GM19397 (cell line): Measurements from ENCODE around the gene TARS2.

Source experiments
- ATAC-seq: cut with Tn5 transposase; IDR thresholded peaks from one replicate; pipeline ENCODE4 v1.9.1; 2021; ENCODE audit warnings: mild to moderate bottlenecking, moderate library complexity; ENCODE audit not compliant: unreplicated experiment

TARS2 gene

DNA sequence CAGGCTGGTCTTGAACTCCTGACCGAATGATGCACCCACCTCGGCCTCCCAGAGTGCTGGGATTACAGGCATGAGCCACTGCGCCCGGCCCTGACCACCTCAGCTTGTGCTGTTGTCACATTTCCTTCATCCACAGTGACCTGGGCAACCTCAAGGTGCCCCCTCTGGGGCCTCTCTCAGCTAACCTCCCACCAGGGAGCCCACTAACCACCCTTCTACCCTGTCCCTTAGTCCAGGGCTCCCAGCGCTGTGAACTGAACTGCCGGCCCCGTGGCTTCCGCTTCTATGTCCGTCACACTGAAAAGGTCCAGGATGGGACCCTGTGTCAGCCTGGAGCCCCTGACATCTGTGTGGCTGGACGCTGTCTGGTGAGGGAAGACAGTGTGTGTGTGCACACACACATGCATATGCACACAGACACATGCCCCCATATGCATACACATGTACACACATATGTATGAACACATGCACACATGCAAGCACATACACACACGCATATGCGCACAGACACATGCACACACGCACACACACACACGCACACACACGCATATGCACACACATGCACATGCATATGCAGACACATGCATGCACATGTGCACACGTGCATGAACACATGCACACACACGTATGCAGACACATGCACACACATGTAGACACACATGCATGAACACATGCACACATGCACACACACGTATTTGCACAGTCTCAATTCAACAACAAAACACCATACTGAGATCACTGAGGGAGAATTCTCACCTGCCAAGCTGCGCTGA lies 68.2 kb downstream of the TARS2 start:
- ATAC-seq, result no peak

DNA sequence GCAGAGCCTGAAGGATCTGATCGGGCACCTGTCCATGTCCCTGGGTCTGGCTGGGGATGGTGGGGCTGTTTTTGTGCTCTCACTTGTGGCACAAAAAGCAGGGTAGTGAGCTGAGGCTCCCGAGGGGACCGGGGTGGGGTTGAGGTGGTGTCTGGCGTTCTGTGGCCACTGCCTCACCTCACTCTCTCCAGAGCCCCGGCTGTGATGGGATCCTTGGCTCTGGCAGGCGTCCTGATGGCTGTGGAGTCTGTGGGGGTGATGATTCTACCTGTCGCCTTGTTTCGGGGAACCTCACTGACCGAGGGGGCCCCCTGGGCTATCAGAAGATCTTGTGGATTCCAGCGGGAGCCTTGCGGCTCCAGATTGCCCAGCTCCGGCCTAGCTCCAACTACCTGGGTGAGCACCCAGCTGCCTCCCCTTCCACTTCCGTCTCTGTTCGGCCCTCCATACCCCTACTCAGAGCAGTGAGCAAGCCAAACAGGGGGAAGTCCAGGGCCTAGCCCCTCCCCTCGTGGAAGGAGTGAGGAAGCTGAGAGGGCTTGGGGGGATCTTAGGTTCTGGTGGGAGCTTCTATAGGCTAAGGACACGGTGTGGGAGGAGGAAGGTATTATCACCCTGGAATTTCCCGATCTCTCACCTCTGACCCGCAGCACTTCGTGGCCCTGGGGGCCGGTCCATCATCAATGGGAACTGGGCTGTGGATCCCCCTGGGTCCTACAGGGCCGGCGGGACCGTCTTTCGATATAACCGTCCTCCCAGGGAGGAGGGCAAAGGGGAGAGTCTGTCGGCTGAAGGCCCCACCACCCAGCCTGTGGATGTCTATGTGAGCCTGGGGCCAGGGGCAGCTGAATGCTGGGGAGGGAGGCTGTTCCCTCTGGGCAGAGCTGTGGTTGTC lies 69.0 kb downstream of the TARS2 start:
- ATAC-seq, result no peak

DNA sequence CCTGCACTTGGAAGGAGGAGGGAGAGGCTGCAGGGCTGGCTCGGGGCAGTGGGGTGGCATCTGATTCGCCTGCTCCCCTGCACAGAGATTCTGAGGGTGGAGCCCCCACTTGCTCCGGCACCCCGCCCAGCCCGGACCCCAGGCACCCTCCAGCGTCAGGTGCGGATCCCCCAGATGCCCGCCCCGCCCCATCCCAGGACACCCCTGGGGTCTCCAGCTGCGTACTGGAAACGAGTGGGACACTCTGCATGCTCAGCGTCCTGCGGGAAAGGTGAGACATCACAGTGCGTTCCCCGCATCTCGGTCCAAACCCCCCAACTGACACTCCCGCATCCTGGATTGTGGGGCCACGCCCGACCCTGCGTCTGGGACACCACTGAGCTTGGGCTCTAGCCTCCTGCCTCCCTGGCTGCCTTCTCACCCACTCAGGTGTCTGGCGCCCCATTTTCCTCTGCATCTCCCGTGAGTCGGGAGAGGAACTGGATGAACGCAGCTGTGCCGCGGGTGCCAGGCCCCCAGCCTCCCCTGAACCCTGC lies 69.9 kb downstream of the TARS2 start:
- ATAC-seq, result no peak
